Measurements from ENCODE around the gene GMCL2. TPM values are rescaled to one million over a fixed set of nuclear protein-coding genes. Genes with fewer than 3 reads are reported as not detected.
A peak's percentile ranks its signal among the peaks of the same experiment; 100 is the strongest.

The GMCL2 gene
- total RNA-seq, 1 experiment from 2014 or later, result not detected

GRCh38 chr5:178206166-178207101 lies 19.3 kb upstream of the GMCL2 start:
- Histone ChIP-seq H4K20me1 (ENCODE audit: control insufficient read depth, insufficient read depth, insufficient read length) (peaks cover 2% of the 10 kb centered on the region), H2AK5ac (ENCODE audit: insufficient read length, low read length) (no peak overlapping the region), H3K79me1 (ENCODE audit: insufficient read depth, low read depth, low read length, poor library complexity, severe bottlenecking) (peaks cover 9% of the 10 kb centered on the region), H2BK12ac (ENCODE audit: insufficient read length, low read depth, low read length) (no peak overlapping the region), H3K4me1 (ENCODE audit: insufficient read depth, low read length) (no peaks in the 10 kb centered on the region; the same call in 1 of the 2 replicates), H3K14ac (ENCODE audit: insufficient read depth, low read length) (no peak overlapping the region), H3K9ac (ENCODE audit: extremely low read depth, insufficient read length, low read length) (peak overlapping the region; percentile 99), H3T11ph (ENCODE audit: low read length) (no peak overlapping the region), H3K56ac (ENCODE audit: insufficient read length, low read depth, low read length) (no peak overlapping the region), H4K8ac (replicated peaks; ENCODE audit: insufficient read length, low read depth, low read length) (no peak overlapping the region), H3K23me2 (ENCODE audit: insufficient read length, low read depth, low read length, poor library complexity, severe bottlenecking) (peaks cover 10% of the 10 kb centered on the region), H3K18ac (ENCODE audit: insufficient read length, low read depth, low read length) (no peak overlapping the region), H2AFZ (ENCODE audit: low read length) (no peak overlapping the region), H3K79me2 (ENCODE audit: insufficient read depth, low read length) (peaks cover 23% of the 10 kb centered on the region), H3K23ac (ENCODE audit: insufficient read length, low read depth, low read length) (no peak overlapping the region), H3K4ac (ENCODE audit: low read depth, low read length) (no peak overlapping the region), H3K27ac (ENCODE audit: insufficient read length, low read depth, low read length) (no peak overlapping the region), H3K9me3 (ENCODE audit: control insufficient read depth, low read depth, low read length) (no peaks in the 10 kb centered on the region), H3K27me3 (ENCODE audit: insufficient read depth, low read length) (no peaks in the 10 kb centered on the region), H4K91ac (ENCODE audit: insufficient read length, low read depth, low read length) (no peak overlapping the region), H2BK5ac (ENCODE audit: insufficient read length, low read length) (no peak overlapping the region), H2BK120ac (ENCODE audit: low read depth, low read length, poor library complexity, severe bottlenecking) (no peak overlapping the region), H4K5ac (ENCODE audit: insufficient read length, low read depth, low read length) (no peak overlapping the region), H2BK15ac (ENCODE audit: low read depth, low read length) (no peak overlapping the region), H2BK20ac (ENCODE audit: low read depth, low read length, poor library complexity, severe bottlenecking) (no peak overlapping the region), H3K4me2 (ENCODE audit: insufficient read depth, insufficient read length, low read length) (peak overlapping the region; percentile 99)
- no peak for DNase-seq
- TF ChIP-seq CTCF (conservative IDR thresholded peaks at IDR 0.05), result no peak
- Mint-ChIP-seq H3K27ac (peak overlapping the region; percentile 31 to 96 (median 77); a peak in 6 of 7 replicates), H3K36me3 (ENCODE audit: insufficient read depth in 1 of 3, low read depth in 3 of 3) (peaks cover 57 to 65% (median 62%) of the 10 kb centered on the region in 3 experiments), H3K27me3 (ENCODE audit: low read depth) (peaks cover 22% of the 10 kb centered on the region), H3K4me3 (peak overlapping the region; percentile 75 to 86), H3K9me3 (peaks cover 2% of the 10 kb centered on the region in 2 experiments; a peak in 3 of 5 replicates), H3K4me1 (peaks cover 14 to 34% of the 10 kb centered on the region in 2 experiments)
- no CpG with 5 or more reads among the region's 12 CpGs for WGBS (ENCODE audit: extremely low coverage, insufficient read length, low lambda C conversion rate)

Data from H9 (cell line).